A673 (cell line): ENCODE data around the gene SURF6. TPM values are rescaled to one million over a fixed set of nuclear protein-coding genes. Genes with fewer than 3 reads are reported as not detected.

Experiments used
- BruUV-seq: library from RNA; stranded (reverse); fragments of 400-500 nt; replicated peaks from 2 replicates; lab custom pipeline; 2021; lab: Mats Ljungman, UMichigan
- CTCF ChIA-PET: fragments of 300-600 bp; sonication (Branson Sonifier 250); formaldehyde crosslinking; loops from one replicate; lab custom pipeline; 2022; ENCODE audit warnings: antibody characterized with exemption; lab: Charles Lee
- POLR2A ChIA-PET: fragments of 300-600 bp; sonication (Branson Sonifier 250); formaldehyde crosslinking; loops from one replicate; lab custom pipeline; 2022; ENCODE audit warnings: antibody characterized with exemption; ENCODE audit not compliant: low non-redundant PET; lab: Charles Lee
- DNase-seq: peaks from one replicate; pipeline ENCODE4 v3.0.0-alpha.2; 2015; ENCODE audit warnings: low spot score
- H3K27ac ChIP-seq: fragments of 200-600 bp; sonication (generic); 2 replicates; pipeline ENCODE4 v1.5.1; 2016; ENCODE audit warnings: mixed run types, low read depth, mild to moderate bottlenecking, mixed read lengths, antibody characterized with exemption, low read length; ENCODE audit not compliant: poor library complexity, severe bottlenecking
- H3K27me3 ChIP-seq: fragments of 200-600 bp; sonication (generic); replicated peaks from 2 replicates; pipeline ENCODE4 v1.6.1; 2017; ENCODE audit warnings: mixed run types, low read depth, mild to moderate bottlenecking, mixed read lengths, antibody characterized with exemption, low read length; ENCODE audit not compliant: insufficient read depth, poor library complexity
- H3K36me3 ChIP-seq: fragments of 200-600 bp; sonication (generic); 2 replicates; pipeline ENCODE4 v1.6.1; 2016; ENCODE audit warnings: mixed run types, mild to moderate bottlenecking, mixed read lengths, antibody characterized with exemption, low read length; ENCODE audit not compliant: insufficient read depth, poor library complexity, severe bottlenecking
- H3K4me1 ChIP-seq: fragments of 200-600 bp; sonication (generic); 2 replicates; pipeline ENCODE4 v1.6.1; 2017; ENCODE audit warnings: mixed run types, mild to moderate bottlenecking, mixed read lengths, antibody characterized with exemption, low read length; ENCODE audit not compliant: insufficient read depth, poor library complexity, severe bottlenecking
- H3K4me3 ChIP-seq: fragments of 200-600 bp; sonication (generic); 2 replicates; pipeline ENCODE4 v1.5.1; 2016; ENCODE audit warnings: low read depth, mixed run types, mild to moderate bottlenecking, mixed read lengths, low read length; ENCODE audit not compliant: poor library complexity, severe bottlenecking
- H3K9me3 ChIP-seq: fragments of 200-600 bp; sonication (generic); 2 replicates; pipeline ENCODE4 v1.6.1; 2016; ENCODE audit warnings: mixed run types, low read depth, mild to moderate bottlenecking, mixed read lengths, antibody characterized with exemption, low read length; ENCODE audit not compliant: poor library complexity, severe bottlenecking
- EZH2 ChIP-seq: fragments of 200-600 bp; sonication (generic); IDR thresholded peaks from 2 replicates; pipeline ENCODE4 v1.6.1; 2017; ENCODE audit warnings: borderline replicate concordance, low read depth, mild to moderate bottlenecking, mixed read lengths, antibody characterized with exemption, low read length; ENCODE audit not compliant: poor library complexity, severe bottlenecking
- intact Hi-C: fragments of 100-400 bp; cut with micrococcal nuclease; formaldehyde crosslinking; loops from one replicate; pipeline ENCODE4 v1.10.0; 2022; ENCODE audit not compliant: unreplicated experiment
- total RNA-seq: library from RNA; stranded (reverse); gene quantifications from 2 replicates; pipeline ENCODE4 v1.2.3, GENCODE V29; 2021
- TF ChIP-seq, protein P1 (sequence below): fragments of 300-800, 200-600 bp; sonication (generic); conservative IDR thresholded peaks from 2 replicates; pipeline ENCODE4 v1.5.1; 2017; ENCODE audit warnings: low read depth, mild to moderate bottlenecking, antibody characterized with exemption, low read length, moderate library complexity, mixed read lengths

Gene SURF6
- total RNA-seq, 1 experiment from 2014 or later: 36.6 TPM

DNA sequence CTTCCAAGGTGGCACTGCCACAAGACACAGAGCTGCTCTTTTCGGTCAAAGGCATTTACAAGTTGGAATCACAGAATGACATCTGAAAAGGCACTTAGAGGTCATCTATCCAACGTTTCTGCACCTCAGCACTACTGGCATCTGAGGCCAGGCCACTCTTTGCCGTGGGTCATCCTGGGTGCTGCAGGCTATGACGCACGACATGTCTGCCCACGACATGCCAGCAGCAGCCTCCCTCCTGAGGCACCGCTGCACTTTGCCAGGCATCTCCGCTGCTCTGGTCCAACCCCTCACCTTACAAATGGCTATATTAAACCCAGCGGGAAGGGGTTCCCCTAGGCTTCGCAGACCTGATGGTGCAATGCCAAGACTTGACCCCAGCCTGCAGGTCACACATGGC, 31.8 kb upstream of the SURF6 start:
- Histone ChIP-seq H3K27me3 (no peaks in the 10 kb centered on the region), H3K36me3 (peaks cover 67% of the 10 kb centered on the region), H3K27ac (no peak overlapping the region), H3K4me1 (no peaks in the 10 kb centered on the region), H3K4me3 (no peak overlapping the region), H3K9me3 (no peaks in the 10 kb centered on the region)
- TF ChIP-seq, protein P1, sequence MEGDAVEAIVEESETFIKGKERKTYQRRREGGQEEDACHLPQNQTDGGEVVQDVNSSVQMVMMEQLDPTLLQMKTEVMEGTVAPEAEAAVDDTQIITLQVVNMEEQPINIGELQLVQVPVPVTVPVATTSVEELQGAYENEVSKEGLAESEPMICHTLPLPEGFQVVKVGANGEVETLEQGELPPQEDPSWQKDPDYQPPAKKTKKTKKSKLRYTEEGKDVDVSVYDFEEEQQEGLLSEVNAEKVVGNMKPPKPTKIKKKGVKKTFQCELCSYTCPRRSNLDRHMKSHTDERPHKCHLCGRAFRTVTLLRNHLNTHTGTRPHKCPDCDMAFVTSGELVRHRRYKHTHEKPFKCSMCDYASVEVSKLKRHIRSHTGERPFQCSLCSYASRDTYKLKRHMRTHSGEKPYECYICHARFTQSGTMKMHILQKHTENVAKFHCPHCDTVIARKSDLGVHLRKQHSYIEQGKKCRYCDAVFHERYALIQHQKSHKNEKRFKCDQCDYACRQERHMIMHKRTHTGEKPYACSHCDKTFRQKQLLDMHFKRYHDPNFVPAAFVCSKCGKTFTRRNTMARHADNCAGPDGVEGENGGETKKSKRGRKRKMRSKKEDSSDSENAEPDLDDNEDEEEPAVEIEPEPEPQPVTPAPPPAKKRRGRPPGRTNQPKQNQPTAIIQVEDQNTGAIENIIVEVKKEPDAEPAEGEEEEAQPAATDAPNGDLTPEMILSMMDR: no peak
- no TSS peak for BruUV-seq
- DNase-seq: no peak
- intact Hi-C loops: no loop called here
- ChIA-PET CTCF (no interaction called here), POLR2A (interaction anchor here (0.7 kb wide), 1 partner anchor 19 kb away, joined by 3 read pairs; no protein-coding TSS in a partner anchor)

DNA sequence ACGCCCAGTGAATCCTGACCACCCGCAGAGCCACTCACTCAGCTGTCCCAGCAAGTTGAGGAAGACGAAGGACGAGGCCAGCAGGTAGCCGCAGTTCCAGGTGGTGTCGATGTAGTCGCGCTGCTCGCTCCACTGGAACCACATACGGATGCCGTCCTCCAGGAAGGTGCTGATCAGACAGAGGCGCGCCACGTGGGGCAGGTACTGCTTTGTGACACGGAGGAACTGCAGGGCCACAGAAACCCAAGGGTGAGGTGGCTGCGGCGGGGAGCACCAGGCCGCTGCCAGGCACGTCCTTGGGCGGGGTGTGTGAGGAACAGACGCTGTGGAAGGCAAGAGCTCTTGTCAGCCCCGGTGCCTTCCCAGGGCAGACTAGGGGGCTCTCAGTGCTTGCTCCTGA, 31.2 kb upstream of the SURF6 start:
- H3K36me3 ChIP-seq: peaks cover 67% of the 10 kb centered on the region
- no TSS peak for BruUV-seq
- intact Hi-C loops: no loop called here
- TF ChIP-seq EZH2: no peak
- CTCF ChIA-PET: no interaction called here
- no peaks in the 10 kb centered on the region for H3K4me1 ChIP-seq
- no peaks in the 10 kb centered on the region for H3K27me3 ChIP-seq
- H3K4me3 ChIP-seq: no peak overlapping the region
- no peak for DNase-seq
- POLR2A ChIA-PET: interaction anchor here (0.6 to 0.7 kb wide), 2 partner anchors 18 to 232 kb away, joined by 3 read pairs; no protein-coding TSS in a partner anchor
- H3K9me3 ChIP-seq: no peaks in the 10 kb centered on the region
- no peak overlapping the region for H3K27ac ChIP-seq

DNA sequence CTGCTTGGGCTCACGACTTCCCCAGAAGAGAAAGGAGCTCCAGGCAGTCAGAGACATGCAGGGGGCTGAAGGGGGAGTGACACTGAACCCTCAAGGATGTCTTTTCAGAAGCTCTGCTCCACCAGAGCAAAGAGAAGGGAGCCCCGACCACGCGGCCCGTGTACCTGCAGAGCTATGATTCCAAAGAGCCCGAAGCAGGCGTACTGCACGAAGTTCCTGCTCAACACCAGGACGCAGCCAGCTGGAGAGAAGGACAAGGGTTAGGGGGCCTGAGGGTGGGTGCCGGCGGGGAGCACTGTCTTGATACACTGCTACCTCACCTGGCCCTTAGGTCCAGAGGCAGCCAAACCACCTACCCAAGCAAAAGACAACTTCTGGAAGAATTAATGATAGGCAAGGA, 30.4 kb upstream of the SURF6 start:
- Histone ChIP-seq H3K9me3 (no peaks in the 10 kb centered on the region), H3K27me3 (no peaks in the 10 kb centered on the region), H3K4me3 (no peak overlapping the region), H3K27ac (no peak overlapping the region), H3K4me1 (no peaks in the 10 kb centered on the region), H3K36me3 (peaks cover 68% of the 10 kb centered on the region)
- CTCF ChIA-PET: no interaction called here
- POLR2A ChIA-PET: no interaction called here
- BruUV-seq: no TSS peak
- TF ChIP-seq EZH2: no peak
- TF ChIP-seq, protein P1: no peak
- intact Hi-C loops: no loop called here
- no peak for DNase-seq

DNA sequence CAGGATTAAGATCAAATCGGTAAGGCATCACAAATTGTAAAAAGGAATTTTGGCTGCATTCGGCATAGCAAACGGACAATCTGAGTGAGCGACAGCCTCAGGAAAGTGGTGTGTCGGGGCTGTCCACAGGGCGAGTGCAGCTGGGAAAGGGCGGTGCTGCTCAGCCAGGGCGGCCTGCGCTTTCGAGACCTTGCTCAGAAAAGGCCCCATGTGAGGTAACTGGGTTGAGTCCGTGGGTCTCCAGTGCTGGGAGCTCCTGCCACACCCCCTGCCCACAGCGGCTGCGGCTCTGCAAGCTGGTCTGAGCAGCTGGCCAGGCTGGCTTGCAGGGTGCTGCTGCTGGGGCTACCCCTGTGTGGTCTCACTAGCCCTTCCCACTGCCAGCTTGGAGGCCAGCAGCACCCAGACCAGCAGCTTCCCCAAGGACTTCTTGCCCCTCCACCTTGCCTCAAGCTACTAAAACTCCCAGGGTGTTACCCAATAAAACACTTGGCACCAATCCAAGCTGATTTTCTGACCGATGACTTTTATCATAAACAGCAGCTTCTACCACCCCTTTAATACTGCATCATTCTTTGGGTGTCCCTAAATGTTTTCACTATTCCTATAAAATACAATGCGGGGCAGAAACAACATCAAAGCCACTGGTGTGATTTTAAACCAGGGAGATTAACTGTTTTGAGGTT, 26.5 kb upstream of the SURF6 start:
- ChIA-PET CTCF (no interaction called here), POLR2A (no interaction called here)
- Histone ChIP-seq H3K27me3 (no peaks in the 10 kb centered on the region), H3K9me3 (no peaks in the 10 kb centered on the region), H3K4me3 (no peak overlapping the region), H3K27ac (no peak overlapping the region), H3K36me3 (peaks cover 69% of the 10 kb centered on the region), H3K4me1 (peaks cover 11% of the 10 kb centered on the region)
- DNase-seq: no peak
- TF ChIP-seq, protein P1: no peak
- no peak for TF ChIP-seq EZH2
- BruUV-seq: TSS peak; percentile 58
- intact Hi-C loops: no loop called here
